DMS53 treated with DMSO at 0.1 percent for 48 hours (cell line): ENCODE measurements around the gene UBE2G1.
"Not testable (repeated sequence)": the region's sequence is repeated elsewhere in the genome, so short reads cannot be mapped to it uniquely, and the experiment has no call there.

ENCODE experiments used
- DNase-seq: peaks from one replicate; lab custom pipeline; 2025; ENCODE audit not compliant: unreplicated experiment; lab: John Stamatoyannopoulos, UW

Gene UBE2G1

GRCh38 chr17:4375796-4376440, 9.4 kb upstream of the UBE2G1 start:
- DNase-seq, result not testable (repeated sequence)

GRCh38 chr17:4375039-4375748, 8.7 kb upstream of the UBE2G1 start:
- DNase-seq, result no peak

GRCh38 chr17:4369557-4370230, 3.2 kb upstream of the UBE2G1 start:
- DNase-seq, result no peak

- DNase-seq, result no peak
These were observed 1.9 kb upstream of the UBE2G1 start for GRCh38 chr17:4368341-4368740.

- not testable (repeated sequence) for DNase-seq
These were observed 702 bp upstream of the UBE2G1 start for GRCh38 chr17:4367177-4367576.

GRCh38 chr17:4365628-4366326, 698 bp downstream of the UBE2G1 start:
- no peak for DNase-seq

- peak; percentile 51 for DNase-seq
These were observed 1.3 kb downstream of the UBE2G1 start for GRCh38 chr17:4365103-4365627.

GRCh38 chr17:4364622-4365041, 1.8 kb downstream of the UBE2G1 start:
- no peak for DNase-seq

- DNase-seq, result no peak
These were observed 4.3 kb downstream of the UBE2G1 start for GRCh38 chr17:4362141-4362540.

- no peak for DNase-seq
These were observed 8.3 kb downstream of the UBE2G1 start for GRCh38 chr17:4358154-4358553.

- no peak for DNase-seq
These were observed 8.8 kb downstream of the UBE2G1 start for GRCh38 chr17:4357671-4358070.

GRCh38 chr17:4357030-4357628, 9.3 kb downstream of the UBE2G1 start:
- DNase-seq, result no peak

- DNase-seq, result no peak
These were observed 11.5 kb downstream of the UBE2G1 start for GRCh38 chr17:4354862-4355514.

- no peak for DNase-seq
These were observed 12.3 kb downstream of the UBE2G1 start for GRCh38 chr17:4354206-4354605.

GRCh38 chr17:4350214-4350613, 16.3 kb downstream of the UBE2G1 start:
- not testable (repeated sequence) for DNase-seq

GRCh38 chr17:4345581-4346252, 20.8 kb downstream of the UBE2G1 start:
- no peak for DNase-seq

- no peak for DNase-seq
These were observed 21.5 kb downstream of the UBE2G1 start for GRCh38 chr17:4344926-4345325.

GRCh38 chr17:4342535-4342934, 23.9 kb downstream of the UBE2G1 start:
- DNase-seq, result no peak

GRCh38 chr17:4341616-4341977, 24.9 kb downstream of the UBE2G1 start:
- DNase-seq, result no peak
